HepG2 (cell line): ENCODE measurements around the gene CACNB4. TPM values are rescaled to one million over a fixed set of nuclear protein-coding genes. Genes with fewer than 3 reads are reported as not detected.

Source experiments
- AHR ChIP-seq: IDR thresholded peaks from 2 replicates; pipeline ENCODE4 v1.6.1; 2018; ENCODE audit warnings: missing genetic modification reagents, missing compliant biosample characterization
- BRF2 ChIP-seq: sonication (generic); formaldehyde crosslinking; IDR thresholded peaks from 2 replicates; pipeline ENCODE4 v1.8.1; 2022; ENCODE audit warnings: mild to moderate bottlenecking, missing genetic modification reagents
- CREM ChIP-seq, 2 experiments: sonication (generic) in 1 of 2; formaldehyde crosslinking in 1 of 2; IDR thresholded peaks; 2 replicates each; pipeline versions ENCODE4 v1.4.0 to v1.6.1; 2016 to 2020; ENCODE audit warnings: antibody characterized with exemption in 1 of 2, mild to moderate bottlenecking in 1 of 2, missing genetic modification reagents in 1 of 2
- FOSL2 ChIP-seq: sonication (generic); formaldehyde crosslinking; IDR thresholded peaks from 2 replicates; pipeline ENCODE4 v1.4.0; 2020; ENCODE audit warnings: missing genetic modification reagents
- KDM1A ChIP-seq: IDR thresholded peaks from 2 replicates; pipeline ENCODE4 v1.6.1; 2016; ENCODE audit warnings: missing compliant biosample characterization
- KDM4B ChIP-seq: sonication (generic); formaldehyde crosslinking; IDR thresholded peaks from 2 replicates; pipeline ENCODE4 v1.4.0; 2020; ENCODE audit warnings: missing genetic modification reagents
- KDM5A ChIP-seq: fragments of 200-600 bp; sonication (generic); IDR thresholded peaks from 2 replicates; pipeline ENCODE4 v1.7.0; 2018; ENCODE audit warnings: antibody characterized with exemption, mild to moderate bottlenecking, low read length, borderline replicate concordance
- RAD21 ChIP-seq: fragments of 450-650 bp; formaldehyde crosslinking; IDR thresholded peaks from 2 replicates; pipeline ENCODE4 v1.5.0; 2020; ENCODE audit warnings: mild to moderate bottlenecking
- RELA ChIP-seq: sonication (generic); formaldehyde crosslinking; IDR thresholded peaks from 2 replicates; pipeline ENCODE4 v1.4.0; 2020; ENCODE audit warnings: missing genetic modification reagents
- SOX13 ChIP-seq, 3 experiments: fragments of 450-650 bp in 1 of 3; sonication (generic) in 1 of 3; formaldehyde crosslinking in 1 of 3; IDR thresholded peaks in 2 of 3; conservative IDR thresholded peaks in 1 of 3; 2 replicates each; pipeline versions ENCODE4 v1.5.0 to v1.6.1; 2016 to 2020; ENCODE audit warnings: antibody characterized with exemption in 1 of 3, mild to moderate bottlenecking in 1 of 3, missing compliant biosample characterization in 1 of 3, missing genetic modification reagents in 1 of 3, moderate library complexity in 1 of 3
- SOX5 ChIP-seq: IDR thresholded peaks from 2 replicates; pipeline ENCODE4 v1.6.1; 2016; ENCODE audit warnings: borderline replicate concordance
- ZC3H13 ChIP-seq: sonication (generic); formaldehyde crosslinking; IDR thresholded peaks from 2 replicates; pipeline ENCODE4 v1.8.1; 2023; ENCODE audit warnings: mild to moderate bottlenecking, missing genetic modification reagents, moderate library complexity
- ZFX ChIP-seq: sonication (generic); formaldehyde crosslinking; IDR thresholded peaks from 2 replicates; pipeline ENCODE4 v1.4.0; 2020; ENCODE audit warnings: mild to moderate bottlenecking, low read depth, missing genetic modification reagents, moderate library complexity
- ZGPAT ChIP-seq: IDR thresholded peaks from 2 replicates; pipeline ENCODE4 v1.6.1; 2016; ENCODE audit warnings: mild to moderate bottlenecking
- ZNF883 ChIP-seq: sonication (generic); formaldehyde crosslinking; IDR thresholded peaks from 2 replicates; pipeline ENCODE4 v1.5.1; 2020; ENCODE audit warnings: mild to moderate bottlenecking, missing genetic modification reagents; ENCODE audit errors: not compliant biosample characterization
- polyA plus RNA-seq, 8 experiments: library from polyadenylated mRNA; depleted of rRNA in 3 of 8; stranded (reverse) in 7 of 8; unstranded in 1 of 8; fragments of >200 nt; fragmentation: Illumina TruSeq in 4 of 8; extraction: Trizol in 4 of 8; gene quantifications; 2 replicates each; pipeline versions ENCODE4 v1.2.1 to v1.2.3, GENCODE V29; 2011 to 2016; ENCODE audit warnings: low read depth in 4 of 8, missing spikeins in 1 of 8, mixed read lengths in 1 of 8; ENCODE audit not compliant: insufficient read depth in 1 of 8
- total RNA-seq, 5 experiments: library from RNA; depleted of rRNA; stranded (reverse); fragments of >200 nt; fragmentation: Illumina TruSeq; extraction: Trizol; gene quantifications; 2 replicates each; pipeline ENCODE4 v1.2.3, GENCODE V29; 2016; ENCODE audit warnings: low read depth in 1 of 5
- TF ChIP-seq, protein P1 (sequence below): IDR thresholded peaks from 2 replicates; pipeline ENCODE4 v1.6.1; 2016; ENCODE audit warnings: low read depth, missing genetic modification reagents, missing compliant biosample characterization
- TF ChIP-seq, protein P2 (sequence below): IDR thresholded peaks from 2 replicates; pipeline ENCODE4 v1.6.1; 2016; ENCODE audit warnings: missing compliant biosample characterization, missing genetic modification reagents, borderline replicate concordance

Gene CACNB4
- total and polyA plus RNA-seq, 2 of the 13 experiments (the other 11 are each of a cell fraction or from before 2014, with no cell fraction given), result 5.1 to 14.3 TPM

- TF ChIP-seq BRF2 (CRISPR knock-in tag) (0 out of 2 replicates have a peak, but pooled peaks have one; percentile 55), ZFX (peak; percentile 35; the same call in 1 of the 2 replicates), KDM5A (peak; percentile 84; the same call in 1 of the 2 replicates), SOX13 (IDR thresholded peaks at IDR 0.05) (no peak), SOX13 (CRISPR knock-in tag; conservative IDR thresholded peaks at IDR 0.05 in 1 of 2, IDR thresholded peaks at IDR 0.05 in 1 of 2) (0 out of 4 replicates have a peak, but pooled peaks of 1 of the 2 experiments have one; percentile 35), ZGPAT (peak; percentile 53), RAD21 (CRISPR knock-in tag) (peak; percentile 94), RELA (CRISPR knock-in tag) (0 out of 2 replicates have a peak, but pooled peaks have one; percentile 38), ZC3H13 (CRISPR knock-in tag) (no peak), KDM1A (CRISPR knock-in tag) (0 out of 2 replicates have a peak, but pooled peaks have one; percentile 51), AHR (CRISPR knock-in tag) (peak; percentile 84; the same call in 1 of the 2 replicates), SOX5 (CRISPR knock-in tag) (0 out of 2 replicates have a peak, but pooled peaks have one; percentile 16), ZNF883 (CRISPR knock-in tag) (peak; percentile 56), CREM (IDR thresholded peaks at IDR 0.05) (no peak), CREM (CRISPR knock-in tag; IDR thresholded peaks at IDR 0.05) (no peak), KDM4B (CRISPR knock-in tag) (0 out of 2 replicates have a peak, but pooled peaks have one; percentile 48), FOSL2 (CRISPR knock-in tag) (peak; percentile 42; the same call in 1 of the 2 replicates)
- TF ChIP-seq, protein P1, sequence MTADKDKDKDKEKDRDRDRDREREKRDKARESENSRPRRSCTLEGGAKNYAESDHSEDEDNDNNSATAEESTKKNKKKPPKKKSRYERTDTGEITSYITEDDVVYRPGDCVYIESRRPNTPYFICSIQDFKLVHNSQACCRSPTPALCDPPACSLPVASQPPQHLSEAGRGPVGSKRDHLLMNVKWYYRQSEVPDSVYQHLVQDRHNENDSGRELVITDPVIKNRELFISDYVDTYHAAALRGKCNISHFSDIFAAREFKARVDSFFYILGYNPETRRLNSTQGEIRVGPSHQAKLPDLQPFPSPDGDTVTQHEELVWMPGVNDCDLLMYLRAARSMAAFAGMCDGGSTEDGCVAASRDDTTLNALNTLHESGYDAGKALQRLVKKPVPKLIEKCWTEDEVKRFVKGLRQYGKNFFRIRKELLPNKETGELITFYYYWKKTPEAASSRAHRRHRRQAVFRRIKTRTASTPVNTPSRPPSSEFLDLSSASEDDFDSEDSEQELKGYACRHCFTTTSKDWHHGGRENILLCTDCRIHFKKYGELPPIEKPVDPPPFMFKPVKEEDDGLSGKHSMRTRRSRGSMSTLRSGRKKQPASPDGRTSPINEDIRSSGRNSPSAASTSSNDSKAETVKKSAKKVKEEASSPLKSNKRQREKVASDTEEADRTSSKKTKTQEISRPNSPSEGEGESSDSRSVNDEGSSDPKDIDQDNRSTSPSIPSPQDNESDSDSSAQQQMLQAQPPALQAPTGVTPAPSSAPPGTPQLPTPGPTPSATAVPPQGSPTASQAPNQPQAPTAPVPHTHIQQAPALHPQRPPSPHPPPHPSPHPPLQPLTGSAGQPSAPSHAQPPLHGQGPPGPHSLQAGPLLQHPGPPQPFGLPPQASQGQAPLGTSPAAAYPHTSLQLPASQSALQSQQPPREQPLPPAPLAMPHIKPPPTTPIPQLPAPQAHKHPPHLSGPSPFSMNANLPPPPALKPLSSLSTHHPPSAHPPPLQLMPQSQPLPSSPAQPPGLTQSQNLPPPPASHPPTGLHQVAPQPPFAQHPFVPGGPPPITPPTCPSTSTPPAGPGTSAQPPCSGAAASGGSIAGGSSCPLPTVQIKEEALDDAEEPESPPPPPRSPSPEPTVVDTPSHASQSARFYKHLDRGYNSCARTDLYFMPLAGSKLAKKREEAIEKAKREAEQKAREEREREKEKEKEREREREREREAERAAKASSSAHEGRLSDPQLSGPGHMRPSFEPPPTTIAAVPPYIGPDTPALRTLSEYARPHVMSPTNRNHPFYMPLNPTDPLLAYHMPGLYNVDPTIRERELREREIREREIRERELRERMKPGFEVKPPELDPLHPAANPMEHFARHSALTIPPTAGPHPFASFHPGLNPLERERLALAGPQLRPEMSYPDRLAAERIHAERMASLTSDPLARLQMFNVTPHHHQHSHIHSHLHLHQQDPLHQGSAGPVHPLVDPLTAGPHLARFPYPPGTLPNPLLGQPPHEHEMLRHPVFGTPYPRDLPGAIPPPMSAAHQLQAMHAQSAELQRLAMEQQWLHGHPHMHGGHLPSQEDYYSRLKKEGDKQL (CRISPR knock-in tag), result no peak
- TF ChIP-seq, protein P2, sequence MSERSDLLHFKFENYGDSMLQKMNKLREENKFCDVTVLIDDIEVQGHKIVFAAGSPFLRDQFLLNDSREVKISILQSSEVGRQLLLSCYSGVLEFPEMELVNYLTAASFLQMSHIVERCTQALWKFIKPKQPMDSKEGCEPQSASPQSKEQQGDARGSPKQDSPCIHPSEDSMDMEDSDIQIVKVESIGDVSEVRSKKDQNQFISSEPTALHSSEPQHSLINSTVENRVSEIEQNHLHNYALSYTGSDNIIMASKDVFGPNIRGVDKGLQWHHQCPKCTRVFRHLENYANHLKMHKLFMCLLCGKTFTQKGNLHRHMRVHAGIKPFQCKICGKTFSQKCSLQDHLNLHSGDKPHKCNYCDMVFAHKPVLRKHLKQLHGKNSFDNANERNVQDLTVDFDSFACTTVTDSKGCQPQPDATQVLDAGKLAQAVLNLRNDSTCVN, result 0 out of 2 replicates have a peak, but pooled peaks have one; percentile 21
Measured at GRCh38 chr2:152025678-152026287, 73.1 kb downstream of the CACNB4 start (continued).
